ENCODE measurements around the gene LPCAT1. TPM values are rescaled to one million over a fixed set of nuclear protein-coding genes. Genes with fewer than 3 reads are reported as not detected.

The LPCAT1 gene
- total RNA-seq, 2 donors from 2014 or later = 13.2 to 18.1 TPM

DNA sequence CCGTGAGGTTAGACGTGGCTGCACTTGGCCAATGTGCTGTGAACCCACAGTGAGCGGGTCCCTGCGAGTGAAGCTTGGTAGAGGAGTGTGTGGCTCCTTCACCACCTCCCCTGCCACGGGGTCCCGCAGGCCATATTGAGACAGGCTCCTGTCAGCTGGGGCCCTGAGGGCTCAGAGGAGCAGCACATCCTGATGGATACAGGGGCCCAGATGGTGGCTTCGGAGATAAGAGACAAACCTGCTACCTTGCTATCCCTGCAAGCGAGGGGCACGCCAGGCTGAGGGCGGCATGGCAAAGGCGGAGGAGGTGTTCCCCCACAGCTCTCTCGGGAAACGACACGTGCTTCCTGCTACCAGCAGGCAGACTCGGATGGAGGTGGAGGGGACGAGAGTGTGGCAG is 111.6 kb downstream of the LPCAT1 start:
- Histone ChIP-seq H3K27ac (no peak overlapping the region), H3K36me3 (no peaks in the 10 kb centered on the region), H3K27me3 (no peaks in the 10 kb centered on the region), H3K9me3 (no peaks in the 10 kb centered on the region), H3K4me1 (no peaks in the 10 kb centered on the region), H3K4me3 (no peak overlapping the region)
- no peak for DNase-seq (ENCODE audit: low spot score)
- TF ChIP-seq, protein P1, sequence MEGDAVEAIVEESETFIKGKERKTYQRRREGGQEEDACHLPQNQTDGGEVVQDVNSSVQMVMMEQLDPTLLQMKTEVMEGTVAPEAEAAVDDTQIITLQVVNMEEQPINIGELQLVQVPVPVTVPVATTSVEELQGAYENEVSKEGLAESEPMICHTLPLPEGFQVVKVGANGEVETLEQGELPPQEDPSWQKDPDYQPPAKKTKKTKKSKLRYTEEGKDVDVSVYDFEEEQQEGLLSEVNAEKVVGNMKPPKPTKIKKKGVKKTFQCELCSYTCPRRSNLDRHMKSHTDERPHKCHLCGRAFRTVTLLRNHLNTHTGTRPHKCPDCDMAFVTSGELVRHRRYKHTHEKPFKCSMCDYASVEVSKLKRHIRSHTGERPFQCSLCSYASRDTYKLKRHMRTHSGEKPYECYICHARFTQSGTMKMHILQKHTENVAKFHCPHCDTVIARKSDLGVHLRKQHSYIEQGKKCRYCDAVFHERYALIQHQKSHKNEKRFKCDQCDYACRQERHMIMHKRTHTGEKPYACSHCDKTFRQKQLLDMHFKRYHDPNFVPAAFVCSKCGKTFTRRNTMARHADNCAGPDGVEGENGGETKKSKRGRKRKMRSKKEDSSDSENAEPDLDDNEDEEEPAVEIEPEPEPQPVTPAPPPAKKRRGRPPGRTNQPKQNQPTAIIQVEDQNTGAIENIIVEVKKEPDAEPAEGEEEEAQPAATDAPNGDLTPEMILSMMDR (IDR thresholded peaks at IDR 0.05) = no peak

Small RNAs within 50 kb of the gene (microRNA-seq; reads per million reads assigned to microRNA genes)
- gene MIR6075 (ENCODE audit: borderline number of aligned reads in 2 of 2, borderline replicate concordance in 1 of 2) = 0 reads per million in 2 donors

Other genes with a start within 250 kb of the LPCAT1 start
- gene TERT, start 228.9 kb downstream of the LPCAT1 start, total RNA-seq = not detected
- 10 to 100 TPM; 56.6 to 85.4 TPM for gene CLPTM1L, start 178.9 kb downstream of the LPCAT1 start, total RNA-seq
- gene SLC6A3, start 78.5 kb downstream of the LPCAT1 start, total RNA-seq = under 1 TPM in 1 of 2 donors, not detected in 1; 0.16 TPM